Endothelial cell of umbilical vein (primary cell): ENCODE data around the gene RNF130. TPM values are rescaled to one million over a fixed set of nuclear protein-coding genes. Genes with fewer than 3 reads are reported as not detected.

Experiments
- BruUV-seq: library from RNA; stranded (reverse); fragments of 400-500 nt; replicated peaks from 2 replicates; lab custom pipeline; 2021; lab: Mats Ljungman, UMichigan
- CTCF ChIA-PET: fragments of 300-600, 350-600 bp; sonication (Branson Sonifier 250); formaldehyde crosslinking; loops from one replicate; lab custom pipeline; 2021; ENCODE audit warnings: antibody characterized with exemption, inconsistent platforms; lab: Charles Lee
- POLR2A ChIA-PET: fragments of 300-600, 350-600 bp; sonication (Branson Sonifier 250); formaldehyde crosslinking; loops from one replicate; lab custom pipeline; 2021; ENCODE audit warnings: antibody characterized with exemption, inconsistent platforms; lab: Charles Lee
- DNase-seq: peaks from one replicate; pipeline ENCODE4 v3.0.0-alpha.2; 2011; ENCODE audit warnings: low read depth, low spot score
- FAIRE-seq: peaks from 2 replicates; lab custom pipeline; 2011; peaks lifted over from hg19 to GRCh38; lab: Jason Lieb, UNC
- H2AFZ ChIP-seq: 2 replicates; pipeline ENCODE4 v1.6.0; 2012; ENCODE audit warnings: low read depth, low read length, control low read depth, inconsistent platforms
- H3K27ac ChIP-seq: 2 replicates; pipeline ENCODE4 v1.5.1; 2011; ENCODE audit warnings: low read depth, mild to moderate bottlenecking, control low read depth, low read length, moderate library complexity; ENCODE audit not compliant: insufficient read depth
- H3K27me3 ChIP-seq, 2 experiments: 2 replicates each; pipeline versions ENCODE4 v1.6.0 to v1.6.1; 2011; ENCODE audit warnings: low read length in 2 of 2, mixed read lengths in 1 of 2; ENCODE audit not compliant: control insufficient read depth in 2 of 2, insufficient read depth in 2 of 2
- H3K36me3 ChIP-seq, 2 experiments: 2 replicates in 1 of 2; 3 replicates in 1 of 2; pipeline ENCODE4 v1.5.1; 2011; ENCODE audit warnings: low read length in 2 of 2, mild to moderate bottlenecking in 1 of 2, moderate library complexity in 1 of 2; ENCODE audit not compliant: control insufficient read depth in 2 of 2, insufficient read depth in 2 of 2; ENCODE audit errors: extremely low read depth in 1 of 2
- H3K4me1 ChIP-seq: 3 replicates; pipeline ENCODE4 v1.5.1; 2011; ENCODE audit warnings: mild to moderate bottlenecking, low read length; ENCODE audit not compliant: control insufficient read depth, insufficient read depth; ENCODE audit errors: extremely low read depth
- H3K4me2 ChIP-seq: 2 replicates; pipeline ENCODE4 v1.6.1; 2011; ENCODE audit warnings: low read length, control low read depth, mixed read lengths; ENCODE audit not compliant: insufficient read depth
- H3K4me3 ChIP-seq, 3 experiments: fragments of 200-600 bp in 1 of 3; sonication (generic), shearing (Covaris generic) in 1 of 3; replicated peaks in 1 of 3; 2 replicates each; pipeline ENCODE4 v1.5.1; 2011 to 2016; ENCODE audit warnings: control low read depth in 3 of 3, low read length in 3 of 3, mild to moderate bottlenecking in 2 of 3, inconsistent platforms in 1 of 3, low read depth in 1 of 3, moderate library complexity in 1 of 3; ENCODE audit not compliant: insufficient read depth in 1 of 3
- H3K79me2 ChIP-seq: 2 replicates; pipeline ENCODE4 v1.6.0; 2012; ENCODE audit warnings: low read length, inconsistent platforms; ENCODE audit not compliant: control insufficient read depth, insufficient read depth
- H3K9ac ChIP-seq: replicated peaks from 2 replicates; pipeline ENCODE3; 2011; ENCODE audit warnings: low read length, control low read depth; ENCODE audit not compliant: insufficient read depth; ENCODE audit errors: extremely low read depth
- H3K9me1 ChIP-seq: replicated peaks from 3 replicates; pipeline ENCODE4 v1.6.0; 2011; ENCODE audit warnings: mild to moderate bottlenecking, low read length; ENCODE audit not compliant: control insufficient read depth, insufficient read depth; ENCODE audit errors: extremely low read depth
- H3K9me3 ChIP-seq: replicated peaks from 2 replicates; pipeline ENCODE4 v1.5.1; 2012; ENCODE audit warnings: low read length, inconsistent platforms; ENCODE audit not compliant: control insufficient read depth, insufficient read depth
- H4K20me1 ChIP-seq: replicated peaks from 2 replicates; pipeline ENCODE3; 2011; ENCODE audit warnings: mild to moderate bottlenecking, low read length; ENCODE audit not compliant: control insufficient read depth, insufficient read depth; ENCODE audit errors: extremely low read depth
- CTCF ChIP-seq, 2 donors: IDR thresholded peaks; 1 replicate in 1 of 2; 2 replicates in 1 of 2; pipeline ENCODE4 v1.5.1; 2011; ENCODE audit warnings: low read length in 2 of 2, mild to moderate bottlenecking in 2 of 2, moderate library complexity in 2 of 2, control low read depth in 1 of 2, inconsistent platforms in 1 of 2, low read depth in 1 of 2; ENCODE audit not compliant: insufficient read depth in 1 of 2; ENCODE audit errors: extremely low read depth in 1 of 2
- EZH2 ChIP-seq: IDR thresholded peaks from 2 replicates; pipeline ENCODE4 v1.6.1; 2012; ENCODE audit warnings: borderline replicate concordance, low read depth, mild to moderate bottlenecking, moderate library complexity, low read length, inconsistent platforms; ENCODE audit not compliant: severe bottlenecking
- FOS ChIP-seq: IDR thresholded peaks from 2 replicates; pipeline ENCODE4 v1.6.1; 2011; ENCODE audit warnings: mild to moderate bottlenecking, low read length, moderate library complexity, borderline replicate concordance; ENCODE audit not compliant: insufficient read depth
- GATA2 ChIP-seq: IDR thresholded peaks from 2 replicates; pipeline ENCODE4 v1.7.0; 2011; ENCODE audit warnings: low read depth, mild to moderate bottlenecking, moderate library complexity, mixed read lengths, low read length; ENCODE audit not compliant: insufficient read length, insufficient read depth
- JUN ChIP-seq: IDR thresholded peaks from 2 replicates; pipeline ENCODE4 v1.6.1; 2011; ENCODE audit warnings: borderline replicate concordance, low read depth; ENCODE audit not compliant: insufficient read length, insufficient read depth
- MAX ChIP-seq: IDR thresholded peaks from 2 replicates; pipeline ENCODE4 v1.6.1; 2011; ENCODE audit not compliant: insufficient read depth, insufficient read length
- MYC ChIP-seq: IDR thresholded peaks from one replicate; pipeline ENCODE4 v1.6.1; 2011; ENCODE audit warnings: mild to moderate bottlenecking, low read depth, low read length
- POLR2A ChIP-seq: IDR thresholded peaks from 2 replicates; pipeline ENCODE4 v1.6.1; 2012; ENCODE audit warnings: low read depth, mild to moderate bottlenecking, control low read depth, low read length
- POLR2AphosphoS5 ChIP-seq: IDR thresholded peaks from 2 replicates; pipeline ENCODE4 v1.6.1; 2012; ENCODE audit warnings: low read depth, mild to moderate bottlenecking, control low read depth, low read length, moderate library complexity; ENCODE audit not compliant: insufficient read depth
- dilution Hi-C: fragments of 300-500 bp; cut with MboI; formaldehyde crosslinking; loops from one replicate; pipeline ENCODE4 v1.15.0; 2019; ENCODE audit warnings: low sequenced_read_pairs; ENCODE audit not compliant: extremely low pct_ligation_motif_present
- intact Hi-C: fragments of 100-400 bp; cut with micrococcal nuclease; formaldehyde crosslinking; loops from one replicate; pipeline ENCODE4 v1.10.0; 2022
- polyA plus RNA-seq, 4 experiments: library from polyadenylated mRNA; depleted of rRNA in 3 of 4; stranded (reverse) in 3 of 4; unstranded in 1 of 4; fragments of >200 nt; gene quantifications; 2 replicates each; pipeline versions ENCODE4 v1.2.1 to v1.2.3, GENCODE V29; 2011 to 2012; ENCODE audit warnings: missing spikeins in 1 of 4
- total RNA-seq: library from RNA; stranded (reverse); gene quantifications from 2 replicates; pipeline ENCODE4 v1.2.3, GENCODE V29; 2021

The RNF130 gene
- total and polyA plus RNA-seq, 2 donors (not counting 3 experiments of a cell fraction or from before 2014, with no cell fraction given) = 43.0 to 43.1 TPM

GRCh38 chr5:180098526-180098925 lies 27.0 kb upstream of the RNF130 start:
- DNase-seq (no peak), FAIRE-seq (no peak)
- intact Hi-C loops = loop anchor here (10.0 kb wide), 1 partner anchor 544 kb away; the partner anchor contains the start of gene RUFY1
- H3K9me3 ChIP-seq = no peaks in the 10 kb centered on the region
- H3K9ac ChIP-seq = no peak overlapping the region
- POLR2A ChIA-PET = no interaction called here
- H3K4me2 ChIP-seq = no peak overlapping the region
- dilution Hi-C loops = no loop called here
- no peaks in the 10 kb centered on the region for H3K36me3 ChIP-seq
- no peaks in the 10 kb centered on the region for H3K4me1 ChIP-seq
- no peak overlapping the region for H3K4me3 ChIP-seq
- CTCF ChIA-PET = no interaction called here
- H3K9me1 ChIP-seq = no peaks in the 10 kb centered on the region
- H2AFZ ChIP-seq = no peak overlapping the region
- TF ChIP-seq MYC (no peak), JUN (no peak), GATA2 (no peak), CTCF (IDR thresholded peaks at IDR 0.05; ENCODE audit: extremely low read depth in 1 of 2, insufficient read depth in 1 of 2, low read depth in 1 of 2, low read length in 2 of 2) (no peak), EZH2 (no peak), POLR2A (no peak), FOS (no peak), POLR2AphosphoS5 (no peak), MAX (no peak)
- BruUV-seq = no TSS peak
- H3K27ac ChIP-seq = no peak overlapping the region
- no peaks in the 10 kb centered on the region for H3K79me2 ChIP-seq
- H3K27me3 ChIP-seq = no peaks in the 10 kb centered on the region
- H4K20me1 ChIP-seq = no peaks in the 10 kb centered on the region
